Stimulated activated CD4-positive, alpha-beta T cell treated with anti-CD3 and anti-CD28 coated beads, TNF-alpha, amount 100 ng/mL, for 48 hours (primary cell): Measurements from ENCODE around the gene LTB4R.

Source experiments
- DNase-seq, 3 donors: peaks; one replicate each; pipeline ENCODE4 v3.0.0-alpha.2; 2020; ENCODE audit warnings: low read depth in 3 of 3

Gene LTB4R

DNA sequence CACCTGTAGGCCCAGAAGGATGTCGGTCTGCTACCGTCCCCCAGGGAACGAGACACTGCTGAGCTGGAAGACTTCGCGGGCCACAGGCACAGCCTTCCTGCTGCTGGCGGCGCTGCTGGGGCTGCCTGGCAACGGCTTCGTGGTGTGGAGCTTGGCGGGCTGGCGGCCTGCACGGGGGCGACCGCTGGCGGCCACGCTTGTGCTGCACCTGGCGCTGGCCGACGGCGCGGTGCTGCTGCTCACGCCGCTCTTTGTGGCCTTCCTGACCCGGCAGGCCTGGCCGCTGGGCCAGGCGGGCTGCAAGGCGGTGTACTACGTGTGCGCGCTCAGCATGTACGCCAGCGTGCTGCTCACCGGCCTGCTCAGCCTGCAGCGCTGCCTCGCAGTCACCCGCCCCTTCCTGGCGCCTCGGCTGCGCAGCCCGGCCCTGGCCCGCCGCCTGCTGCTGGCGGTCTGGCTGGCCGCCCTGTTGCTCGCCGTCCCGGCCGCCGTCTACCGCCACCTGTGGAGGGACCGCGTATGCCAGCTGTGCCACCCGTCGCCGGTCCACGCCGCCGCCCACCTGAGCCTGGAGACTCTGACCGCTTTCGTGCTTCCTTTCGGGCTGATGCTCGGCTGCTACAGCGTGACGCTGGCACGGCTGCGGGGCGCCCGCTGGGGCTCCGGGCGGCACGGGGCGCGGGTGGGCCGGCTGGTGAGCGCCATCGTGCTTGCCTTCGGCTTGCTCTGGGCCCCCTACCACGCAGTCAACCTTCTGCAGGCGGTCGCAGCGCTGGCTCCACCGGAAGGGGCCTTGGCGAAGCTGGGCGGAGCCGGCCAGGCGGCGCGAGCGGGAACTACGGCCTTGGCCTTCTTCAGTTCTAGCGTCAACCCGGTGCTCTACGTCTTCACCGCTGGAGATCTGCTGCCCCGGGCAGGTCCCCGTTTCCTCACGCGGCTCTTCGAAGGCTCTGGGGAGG, at the start of gene LTB4R:
TSS of gene LTB4R (plus strand) at position 857 of the 959 bp plus-strand sequence. CDS start 4,150 bp downstream, outside the sequence.
- DNase-seq, result peak; percentile 37 to 52 (median 39)

DNA sequence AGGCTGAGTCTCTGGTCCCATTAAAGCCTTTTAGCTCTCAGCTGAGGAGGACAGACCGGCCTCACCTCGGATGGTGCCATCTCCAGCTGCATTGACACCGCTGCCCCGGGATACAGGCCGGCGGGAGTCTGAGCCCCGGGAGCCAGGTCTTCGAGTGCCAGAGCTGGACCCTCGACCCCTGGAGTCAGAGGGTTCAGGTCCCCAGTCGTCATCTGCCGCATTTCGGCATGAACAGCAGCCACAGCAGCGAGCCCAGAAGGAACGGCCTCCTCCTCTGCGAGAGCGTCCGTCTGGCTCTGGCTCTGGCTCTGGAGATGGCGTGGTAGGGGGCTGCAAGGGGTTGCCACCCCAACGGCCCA, 49.4 kb upstream of the LTB4R start:
- no peak for DNase-seq

GRCh38 chr14:24262821-24263733, 48.2 kb upstream of the LTB4R start, which contains the start of gene TGM1:
TGM1 (minus strand) TSS chr14:24263177; CDS start chr14:24262352, 825 bp downstream.
- no peak for DNase-seq

DNA sequence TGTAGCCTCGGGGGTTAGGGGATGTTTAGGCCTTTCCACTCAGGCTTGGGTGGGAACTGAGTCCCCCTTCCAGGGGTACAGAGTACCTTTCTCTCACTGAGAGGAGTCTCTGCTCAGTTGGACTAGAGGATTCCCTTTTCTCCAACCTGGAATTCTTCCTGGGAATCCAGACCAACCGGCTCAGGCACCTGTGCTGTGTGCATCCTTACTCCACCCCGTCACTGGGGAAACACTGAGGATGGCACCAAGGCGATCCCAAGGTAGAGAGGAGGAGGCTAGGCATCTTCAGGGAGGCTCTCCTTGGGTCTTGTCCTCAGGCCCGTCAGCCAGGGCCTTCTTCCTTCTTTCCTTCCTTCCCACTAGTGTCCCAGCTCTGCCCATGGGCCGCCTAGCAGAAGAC, 47.5 kb upstream of the LTB4R start:
- DNase-seq, result no peak

DNA sequence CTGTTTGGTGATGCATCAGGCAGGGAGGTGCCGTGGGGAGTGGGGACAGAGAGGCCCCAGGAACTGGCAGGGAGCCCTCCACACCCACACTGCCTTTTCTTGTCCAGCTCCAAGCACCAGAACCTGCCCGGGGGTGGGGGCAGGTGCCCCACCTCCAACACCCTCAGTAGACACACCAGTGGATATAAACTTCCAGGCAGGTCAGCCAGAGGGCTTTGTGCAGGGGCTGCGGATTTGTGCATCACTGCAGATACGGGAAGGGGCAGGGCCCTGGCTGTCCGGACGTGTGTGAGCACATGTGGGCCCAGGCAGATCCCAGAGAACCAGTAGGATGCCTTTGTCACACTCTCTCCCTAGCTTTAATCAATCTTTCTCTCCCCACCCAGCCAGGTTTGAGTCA, 47.0 kb upstream of the LTB4R start:
- no peak for DNase-seq

DNA sequence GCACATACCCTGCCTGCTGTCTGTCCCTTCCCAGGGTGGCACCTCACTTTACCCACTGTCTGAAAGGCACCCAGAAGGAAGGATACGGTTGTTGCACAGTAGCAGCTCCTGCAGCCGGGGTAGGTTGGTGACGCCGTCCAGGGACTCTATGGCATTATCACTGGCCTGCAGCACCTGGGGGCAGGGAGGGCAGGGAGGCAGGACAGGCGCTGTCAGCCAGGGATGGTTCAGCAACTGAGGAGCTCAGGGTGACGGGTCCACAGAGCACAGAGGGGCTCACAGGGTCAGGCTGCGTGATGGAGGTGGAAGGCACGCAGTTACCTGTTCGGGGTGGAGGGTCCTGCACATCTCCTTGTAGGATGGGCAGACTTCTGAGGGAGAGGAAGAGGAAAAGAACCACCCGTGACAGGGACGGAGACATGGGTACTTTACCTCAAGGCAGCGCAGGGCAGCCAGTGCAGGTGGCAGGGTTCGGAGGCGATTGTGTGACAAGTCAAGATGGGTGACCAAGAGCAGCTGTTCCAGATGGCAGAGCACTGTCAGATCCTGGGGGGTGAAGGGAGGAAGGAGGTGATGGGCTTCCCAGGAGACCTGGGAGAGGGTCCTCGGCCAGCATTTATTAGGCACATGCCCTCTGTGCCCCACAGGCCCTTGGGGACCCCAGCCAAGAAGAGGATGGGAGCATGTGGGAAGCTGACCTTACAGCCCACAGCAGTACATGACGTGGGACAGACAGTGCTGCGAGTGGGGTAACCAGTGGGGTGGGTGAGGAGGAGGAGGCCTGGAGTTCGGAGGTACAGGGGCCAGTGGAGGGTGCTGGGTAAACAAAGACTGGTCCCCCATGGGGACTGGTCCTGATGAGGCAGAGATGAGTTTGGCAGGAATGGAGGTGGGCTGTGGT, 44.7 kb upstream of the LTB4R start:
- DNase-seq, result no peak

GRCh38 chr14:24267516-24267915, 43.8 kb upstream of the LTB4R start:
- DNase-seq, result no peak

DNA sequence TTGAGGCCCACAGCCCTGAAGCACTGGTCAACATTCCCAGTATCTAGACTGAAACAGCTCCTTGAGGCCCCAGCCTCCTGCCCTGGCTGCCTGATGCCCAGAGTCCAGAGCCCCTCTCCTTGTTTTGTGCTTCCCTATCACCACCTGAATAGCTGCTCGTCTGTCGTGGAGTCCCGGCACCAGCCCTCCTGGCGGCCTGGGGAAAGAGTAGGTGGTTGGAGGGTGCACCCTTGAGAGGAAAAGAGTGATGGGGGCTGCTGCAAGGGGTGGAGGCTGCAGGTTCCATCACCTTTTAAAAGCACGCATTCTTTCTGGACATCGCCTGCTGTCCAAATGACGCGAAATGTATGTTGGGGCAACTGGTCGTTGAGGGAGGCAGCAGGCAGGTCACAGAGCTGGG, 43.1 kb upstream of the LTB4R start:
- DNase-seq, result no peak

DNA sequence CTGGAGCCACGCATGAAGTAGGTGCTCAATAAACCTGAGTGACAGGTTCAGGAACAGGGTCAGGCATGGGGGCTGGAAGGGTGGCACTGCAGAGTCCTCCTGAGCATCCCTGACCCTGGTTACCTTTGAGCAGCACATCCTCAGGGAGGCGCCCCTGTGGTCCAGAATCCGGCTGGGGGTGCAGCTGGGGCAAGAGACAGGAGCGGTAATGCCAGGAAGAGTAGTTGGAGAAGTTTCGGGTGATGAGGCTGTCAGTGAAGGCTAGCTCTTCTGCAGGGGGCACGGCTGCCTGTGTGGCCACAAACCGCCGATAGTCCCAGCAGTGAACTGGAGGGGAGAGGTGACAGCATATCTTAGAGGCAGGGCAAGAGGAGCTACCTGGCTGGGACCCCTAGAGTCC, 41.9 kb upstream of the LTB4R start:
- DNase-seq, result no peak

GRCh38 chr14:24269910-24270536, 41.3 kb upstream of the LTB4R start:
- no peak for DNase-seq

DNA sequence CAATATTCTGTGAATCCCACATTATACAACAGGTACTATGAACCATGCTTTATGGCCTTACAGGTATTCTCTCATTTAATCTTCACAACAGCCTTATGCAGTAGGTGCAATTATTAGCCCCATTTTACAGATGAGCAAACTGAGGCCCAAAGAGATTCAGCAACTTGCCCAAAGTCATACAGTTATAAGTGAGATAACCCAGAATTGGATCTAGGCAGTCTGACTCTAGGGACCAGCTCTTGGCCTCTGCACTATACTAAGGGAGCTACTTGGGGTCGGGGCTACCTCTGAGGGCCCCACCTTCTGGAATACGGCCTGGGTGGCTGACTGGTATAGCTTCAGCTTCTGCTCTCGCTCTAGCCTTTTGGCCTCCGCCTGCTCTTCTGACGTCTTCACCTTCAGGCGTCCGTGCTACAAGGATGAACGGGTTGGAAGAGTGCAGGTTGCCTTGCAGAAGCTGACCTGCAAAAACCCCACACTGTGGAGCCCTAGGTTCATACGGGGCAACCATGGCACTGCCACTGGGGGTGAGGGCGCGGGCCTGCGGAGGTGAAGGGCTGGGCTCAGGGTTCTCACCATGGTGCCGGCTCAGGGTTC, 40.7 kb upstream of the LTB4R start:
- no peak for DNase-seq

- peak; percentile 71 to 77 (median 75) for DNase-seq
These were observed 40.0 kb upstream of the LTB4R start, which contains the start of gene RABGGTA for GRCh38 chr14:24271134-24271833. RABGGTA (minus strand) TSS chr14:24271597; CDS start chr14:24271115, 482 bp downstream.

GRCh38 chr14:24271834-24272263, 39.5 kb upstream of the LTB4R start:
- DNase-seq, result no peak

GRCh38 chr14:24272467-24272866, 38.8 kb upstream of the LTB4R start:
- no peak for DNase-seq

DNA sequence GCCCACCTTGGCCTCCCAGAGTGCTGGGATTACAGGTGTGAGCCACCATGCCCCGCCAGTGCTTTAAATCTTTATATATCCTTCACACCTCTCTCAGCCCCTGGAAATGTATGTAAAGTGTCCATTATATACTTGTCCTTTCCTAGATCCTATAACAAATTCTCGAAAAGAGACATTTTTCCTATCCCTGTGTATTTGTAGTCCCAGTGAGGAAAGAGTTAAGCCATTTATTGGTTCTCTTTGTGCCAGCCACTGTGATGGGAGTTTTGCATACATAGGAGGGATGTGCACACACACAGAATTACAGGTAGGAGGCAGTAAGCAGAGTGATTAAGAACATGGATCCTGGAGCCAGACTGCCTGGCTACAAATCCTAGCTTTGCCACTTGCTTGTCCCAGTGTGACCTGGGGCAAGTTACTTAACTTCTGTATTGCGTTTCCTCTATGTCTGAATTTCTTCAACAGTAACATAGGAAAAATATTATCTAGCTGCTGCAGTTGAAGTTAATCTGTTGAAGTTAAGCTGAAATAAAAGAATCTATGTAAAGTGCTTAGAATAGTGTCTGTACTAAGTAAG, 37.8 kb upstream of the LTB4R start:
- DNase-seq, result no peak

GRCh38 chr14:24274101-24274543, 37.2 kb upstream of the LTB4R start:
- peak; percentile 28 to 48 (median 38) for DNase-seq

DNA sequence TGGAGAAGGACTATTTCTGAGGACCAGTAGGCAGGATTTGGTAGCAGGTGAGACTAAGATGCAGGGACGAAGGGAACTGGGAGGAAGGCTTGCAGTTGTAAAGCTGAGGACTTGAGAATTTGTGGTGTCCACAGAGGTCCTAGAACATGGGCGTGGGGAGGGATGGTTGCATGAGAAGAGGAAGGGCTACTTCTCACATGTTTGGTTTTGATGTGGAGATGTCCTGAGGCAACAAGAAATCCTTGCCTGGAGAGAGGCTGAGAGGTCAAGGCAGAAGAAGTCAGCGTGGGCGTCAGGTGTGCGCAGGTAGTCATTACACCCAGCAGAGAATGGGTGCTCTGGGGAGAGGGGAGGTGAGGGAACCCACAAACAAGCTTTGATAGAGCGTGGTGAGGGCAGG, 34.2 kb upstream of the LTB4R start:
- no peak for DNase-seq

GRCh38 chr14:24277606-24278321, 33.5 kb upstream of the LTB4R start:
- DNase-seq, result no peak

- no peak for DNase-seq
These were observed 32.9 kb upstream of the LTB4R start for GRCh38 chr14:24278424-24278823.
